PC-3 (cell line): ENCODE data around the gene PADI2. TPM values are rescaled to one million over a fixed set of nuclear protein-coding genes. Genes with fewer than 3 reads are reported as not detected.

Experiments used
- ATAC-seq: fragments of 200-7000 bp; cut with Tn5 transposase; 2 replicates; pipeline ENCODE4 v1.9.1; 2020; ENCODE audit warnings: mild to moderate bottlenecking, moderate library complexity
- BruUV-seq: library from RNA; stranded (reverse); fragments of 400-500 nt; replicated peaks from 2 replicates; lab custom pipeline; 2021; lab: Mats Ljungman, UMichigan
- CTCF ChIA-PET: fragments of 300-600 bp; sonication (Branson Sonifier 250); formaldehyde crosslinking; loops from one replicate; lab custom pipeline; 2022; ENCODE audit warnings: antibody characterized with exemption; lab: Charles Lee
- POLR2A ChIA-PET: fragments of 300-600 bp; sonication (Branson Sonifier 250); formaldehyde crosslinking; loops from one replicate; lab custom pipeline; 2022; ENCODE audit warnings: antibody characterized with exemption; ENCODE audit not compliant: unreplicated experiment; lab: Charles Lee
- DNase-seq: peaks from one replicate; pipeline ENCODE4 v3.0.0-alpha.2; 2015
- H2AFZ ChIP-seq: fragments of 300-600 bp; sonication (generic); 2 replicates; pipeline ENCODE4 v1.6.0; 2016; ENCODE audit warnings: antibody characterized with exemption, low read length
- H3F3A ChIP-seq: fragments of 300-600 bp; sonication (generic); one replicate; pipeline ENCODE4 v1.6.0; 2017; ENCODE audit warnings: antibody characterized with exemption, low read length, control low read depth, mild to moderate bottlenecking; ENCODE audit not compliant: unreplicated experiment
- H3K27ac ChIP-seq: fragments of 300-600 bp; sonication (generic); 2 replicates; pipeline ENCODE4 v1.5.1; 2016; ENCODE audit warnings: mild to moderate bottlenecking, low read length
- H3K27me3 ChIP-seq: fragments of 300-600 bp; sonication (generic); 2 replicates; pipeline ENCODE4 v1.6.1; 2016; ENCODE audit warnings: low read length, mixed read lengths
- H3K36me3 ChIP-seq: fragments of 300-600 bp; sonication (generic); 2 replicates; pipeline ENCODE4 v1.6.1; 2016; ENCODE audit warnings: low read depth, mixed run types, low read length, mixed read lengths
- H3K4me1 ChIP-seq: fragments of 300-600 bp; sonication (generic); 2 replicates; pipeline ENCODE4 v1.5.1; 2016; ENCODE audit warnings: low read length; ENCODE audit not compliant: insufficient read depth
- H3K4me2 ChIP-seq: fragments of 300-600 bp; sonication (generic); 2 replicates; pipeline ENCODE4 v1.6.0; 2016; ENCODE audit warnings: low read length
- H3K4me3 ChIP-seq: fragments of 300-600 bp; sonication (generic); 2 replicates; pipeline ENCODE4 v1.5.1; 2016; ENCODE audit warnings: mild to moderate bottlenecking, low read length, mixed read lengths
- H3K79me2 ChIP-seq: fragments of 300-600 bp; sonication (generic); 2 replicates; pipeline ENCODE4 v1.6.1; 2017; ENCODE audit warnings: low read length, mixed read lengths
- H3K9ac ChIP-seq: fragments of 300-600 bp; sonication (generic); 2 replicates; pipeline ENCODE4 v1.6.0; 2016; ENCODE audit warnings: mild to moderate bottlenecking, low read length
- H3K9me2 ChIP-seq: fragments of 300-600 bp; sonication (generic); replicated peaks from 2 replicates; pipeline ENCODE4 v1.6.1; 2016; ENCODE audit warnings: mixed run types, low read length, mixed read lengths
- H3K9me3 ChIP-seq: fragments of 300-600 bp; sonication (generic); 2 replicates; pipeline ENCODE4 v1.6.1; 2016; ENCODE audit warnings: low read length, mixed read lengths
- H4K20me1 ChIP-seq: fragments of 300-600 bp; sonication (generic); 2 replicates; pipeline ENCODE4 v1.6.1; 2016; ENCODE audit warnings: low read length, mixed read lengths
- CTCF ChIP-seq: fragments of 300-600 bp; sonication (generic); conservative IDR thresholded peaks from 2 replicates; pipeline ENCODE4 v1.5.1; 2017; ENCODE audit warnings: antibody characterized with exemption, low read depth, mild to moderate bottlenecking, low read length
- EZH2 ChIP-seq: fragments of 300-600 bp; sonication (generic); IDR thresholded peaks from one replicate; pipeline ENCODE4 v1.6.1; 2017; ENCODE audit warnings: antibody characterized with exemption, mild to moderate bottlenecking, low read length; ENCODE audit not compliant: unreplicated experiment
- EZH2phosphoT487 ChIP-seq: fragments of 300-600 bp; sonication (generic); IDR thresholded peaks from 2 replicates; pipeline ENCODE4 v1.6.1; 2018; ENCODE audit warnings: mild to moderate bottlenecking, antibody characterized with exemption, low read length, borderline replicate concordance
- intact Hi-C: fragments of 100-400 bp; cut with micrococcal nuclease; formaldehyde crosslinking; loops from 2 replicates; pipeline ENCODE4 v1.9.0; 2023
- total RNA-seq: library from RNA; depleted of rRNA; stranded (reverse); fragments of >200 nt; gene quantifications from 2 replicates; pipeline ENCODE4 v1.2.3, GENCODE V29; 2014

PADI2 gene
- total RNA-seq, 1 experiment from 2014 or later: 2.4 TPM

GRCh38 chr1:17097787-17098186 is 21.5 kb downstream of the PADI2 start:
- Histone ChIP-seq H3K27me3 (no peaks in the 10 kb centered on the region), H3K27ac (no peak overlapping the region), H4K20me1 (no peaks in the 10 kb centered on the region), H3K4me2 (no peak overlapping the region), H3F3A (no peaks in the 10 kb centered on the region), H3K79me2 (no peaks in the 10 kb centered on the region), H2AFZ (peak overlapping the region; percentile 48; the same call in 1 of the 2 replicates), H3K9ac (no peak overlapping the region), H3K4me3 (no peak overlapping the region), H3K9me2 (no peaks in the 10 kb centered on the region), H3K4me1 (0 out of 2 replicates have a peak, but pooled peaks cover 4% of the 10 kb centered on the region), H3K9me3 (no peaks in the 10 kb centered on the region), H3K36me3 (no peaks in the 10 kb centered on the region)
- CTCF ChIA-PET: no interaction called here
- ATAC-seq (peak; percentile 40), DNase-seq (peak; percentile 13)
- TF ChIP-seq EZH2phosphoT487: no peak
- TF ChIP-seq CTCF: no peak
- no peak for TF ChIP-seq EZH2
- no TSS peak for BruUV-seq
- POLR2A ChIA-PET: no interaction called here
- intact Hi-C loops: no loop called here

GRCh38 chr1:17097147-17097546 is 22.1 kb downstream of the PADI2 start:
- ATAC-seq (no peak), DNase-seq (no peak)
- BruUV-seq: no TSS peak
- no peaks in the 10 kb centered on the region for H3K9me2 ChIP-seq
- no peaks in the 10 kb centered on the region for H3K27me3 ChIP-seq
- no peaks in the 10 kb centered on the region for H3F3A ChIP-seq
- H4K20me1 ChIP-seq: no peaks in the 10 kb centered on the region
- H3K9me3 ChIP-seq: no peaks in the 10 kb centered on the region
- H3K4me3 ChIP-seq: no peak overlapping the region
- H3K36me3 ChIP-seq: no peaks in the 10 kb centered on the region
- no peak overlapping the region for H2AFZ ChIP-seq
- POLR2A ChIA-PET: no interaction called here
- H3K79me2 ChIP-seq: no peaks in the 10 kb centered on the region
- H3K4me2 ChIP-seq: no peak overlapping the region
- H3K27ac ChIP-seq: no peak overlapping the region
- H3K9ac ChIP-seq: no peak overlapping the region
- H3K4me1 ChIP-seq: 0 out of 2 replicates have a peak, but pooled peaks cover 4% of the 10 kb centered on the region
- TF ChIP-seq EZH2phosphoT487: no peak
- no peak for TF ChIP-seq CTCF
- no peak for TF ChIP-seq EZH2
- intact Hi-C loops: no loop called here
- CTCF ChIA-PET: no interaction called here

GRCh38 chr1:17096584-17096983 is 22.7 kb downstream of the PADI2 start:
- no peak for ATAC-seq
- POLR2A ChIA-PET: no interaction called here

More at GRCh38 chr1:17096584-17096983, 22.7 kb downstream of the PADI2 start:
- no peaks in the 10 kb centered on the region for H3K79me2 ChIP-seq
- intact Hi-C loops: no loop called here
- TF ChIP-seq EZH2phosphoT487 (no peak), EZH2 (no peak), CTCF (no peak)
- H3K9ac ChIP-seq: no peak overlapping the region
- no peaks in the 10 kb centered on the region for H3K36me3 ChIP-seq
- no peaks in the 10 kb centered on the region for H3K9me3 ChIP-seq
- H3F3A ChIP-seq: no peaks in the 10 kb centered on the region
- no peak for DNase-seq
- no peaks in the 10 kb centered on the region for H4K20me1 ChIP-seq
- CTCF ChIA-PET: no interaction called here
- no peak overlapping the region for H2AFZ ChIP-seq
- no peak overlapping the region for H3K4me3 ChIP-seq
- H3K27me3 ChIP-seq: no peaks in the 10 kb centered on the region
- H3K4me2 ChIP-seq: no peak overlapping the region
- 0 out of 2 replicates have a peak, but pooled peaks cover 4% of the 10 kb centered on the region for H3K4me1 ChIP-seq
- no peaks in the 10 kb centered on the region for H3K9me2 ChIP-seq
- BruUV-seq: no TSS peak
- no peak overlapping the region for H3K27ac ChIP-seq
